Lower leg skin (tissue), 4 donors: ENCODE results near the gene STK24. TPM values are rescaled to one million over a fixed set of nuclear protein-coding genes. Genes with fewer than 3 reads are reported as not detected.

Source experiments
- DNase-seq, 2 donors: peaks; one replicate each; pipeline ENCODE4 v3.0.0-alpha.2; 2019; ENCODE audit warnings: low spot score in 2 of 2
- H3K4me3 ChIP-seq: fragments of 200-600 bp; sonication (generic); 2 replicates; pipeline ENCODE4 v1.5.1; 2017; ENCODE audit warnings: mild to moderate bottlenecking, low read depth; ENCODE audit not compliant: poor library complexity, severe bottlenecking
- POLR2A ChIP-seq, 2 donors: fragments of 450-650 bp; IDR thresholded peaks; one replicate each; pipeline ENCODE4 v1.6.1; 2016 to 2017; ENCODE audit warnings: antibody characterized with exemption in 2 of 2, mild to moderate bottlenecking in 1 of 2, moderate library complexity in 1 of 2
- WGBS, 2 donors: methylation state at CpG; one replicate each; pipeline ENCODE4 v1.1.5; 2018; 5-methylcytosine and 5-hydroxymethylcytosine counted together
- intact Hi-C: fragments of 100-400 bp; cut with DNase I; formaldehyde crosslinking; loops from one replicate; pipeline ENCODE4 v1.15.0; 2023; ENCODE audit warnings: low total_unique reads
- total RNA-seq, 4 donors: library from RNA; depleted of rRNA; stranded (reverse); fragments of >200 nt; gene quantifications; one replicate each; pipeline ENCODE4 v1.1.0, GENCODE V29; 2016
- TF ChIP-seq, protein P1 (sequence below), 3 donors: fragments of 450-650 bp; IDR thresholded peaks; one replicate each; pipeline ENCODE4 v1.5.1; 2016; ENCODE audit warnings: antibody characterized with exemption in 3 of 3, mild to moderate bottlenecking in 3 of 3, moderate library complexity in 2 of 3

The STK24 gene
- total RNA-seq, 4 donors from 2014 or later = 212 to 281 (median 266) TPM

DNA sequence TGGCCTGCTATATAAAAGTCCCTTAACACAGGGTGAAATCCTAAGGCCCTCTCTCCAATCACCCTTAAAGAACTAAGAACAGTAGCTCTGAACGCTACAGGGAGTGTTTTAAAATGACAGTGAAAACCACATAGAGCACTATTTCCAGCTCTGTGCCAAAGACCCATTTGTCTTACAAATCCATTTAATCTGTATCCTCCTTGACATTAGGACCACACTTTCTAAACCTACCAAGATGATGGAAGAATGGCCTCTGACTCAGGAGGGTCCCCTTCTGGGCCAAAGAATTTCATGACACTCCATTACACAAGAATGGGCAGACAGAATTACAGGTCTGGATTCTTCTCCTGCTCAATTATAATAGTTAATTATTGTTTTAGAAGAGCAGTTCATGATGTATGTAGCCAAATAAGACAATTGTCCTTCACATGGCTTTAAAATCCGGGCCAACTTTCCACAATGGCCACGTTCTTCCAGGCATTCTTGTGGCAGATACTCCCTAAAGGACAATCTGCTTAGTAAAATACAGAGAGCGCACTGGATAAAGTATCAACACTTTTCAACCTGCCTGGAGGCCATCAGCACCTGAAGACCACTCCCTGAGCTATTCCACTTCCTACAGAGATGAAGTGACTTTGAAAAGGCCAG, 61.0 kb downstream of the STK24 start:
- no peak for TF ChIP-seq POLR2A (IDR thresholded peaks at IDR 0.05)
- TF ChIP-seq, protein P1, sequence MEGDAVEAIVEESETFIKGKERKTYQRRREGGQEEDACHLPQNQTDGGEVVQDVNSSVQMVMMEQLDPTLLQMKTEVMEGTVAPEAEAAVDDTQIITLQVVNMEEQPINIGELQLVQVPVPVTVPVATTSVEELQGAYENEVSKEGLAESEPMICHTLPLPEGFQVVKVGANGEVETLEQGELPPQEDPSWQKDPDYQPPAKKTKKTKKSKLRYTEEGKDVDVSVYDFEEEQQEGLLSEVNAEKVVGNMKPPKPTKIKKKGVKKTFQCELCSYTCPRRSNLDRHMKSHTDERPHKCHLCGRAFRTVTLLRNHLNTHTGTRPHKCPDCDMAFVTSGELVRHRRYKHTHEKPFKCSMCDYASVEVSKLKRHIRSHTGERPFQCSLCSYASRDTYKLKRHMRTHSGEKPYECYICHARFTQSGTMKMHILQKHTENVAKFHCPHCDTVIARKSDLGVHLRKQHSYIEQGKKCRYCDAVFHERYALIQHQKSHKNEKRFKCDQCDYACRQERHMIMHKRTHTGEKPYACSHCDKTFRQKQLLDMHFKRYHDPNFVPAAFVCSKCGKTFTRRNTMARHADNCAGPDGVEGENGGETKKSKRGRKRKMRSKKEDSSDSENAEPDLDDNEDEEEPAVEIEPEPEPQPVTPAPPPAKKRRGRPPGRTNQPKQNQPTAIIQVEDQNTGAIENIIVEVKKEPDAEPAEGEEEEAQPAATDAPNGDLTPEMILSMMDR (IDR thresholded peaks at IDR 0.05) = no peak
- no peak for DNase-seq
- 67 to 72% methylated on average over 4 of the region's 4 CpGs for WGBS, 2 donors
- no peak overlapping the region for H3K4me3 ChIP-seq
- intact Hi-C loops = no loop called here

- intact Hi-C loops = no loop called here
- 89 to 97% methylated on average over 1 of the region's 1 CpG for WGBS, 2 donors
- no peak for DNase-seq
- no peak overlapping the region for H3K4me3 ChIP-seq
- TF ChIP-seq POLR2A (IDR thresholded peaks at IDR 0.05) = no peak
- TF ChIP-seq, protein P1 (IDR thresholded peaks at IDR 0.05) = no peak
Measured at GRCh38 chr13:98514288-98514687, 62.6 kb downstream of the STK24 start.

DNA sequence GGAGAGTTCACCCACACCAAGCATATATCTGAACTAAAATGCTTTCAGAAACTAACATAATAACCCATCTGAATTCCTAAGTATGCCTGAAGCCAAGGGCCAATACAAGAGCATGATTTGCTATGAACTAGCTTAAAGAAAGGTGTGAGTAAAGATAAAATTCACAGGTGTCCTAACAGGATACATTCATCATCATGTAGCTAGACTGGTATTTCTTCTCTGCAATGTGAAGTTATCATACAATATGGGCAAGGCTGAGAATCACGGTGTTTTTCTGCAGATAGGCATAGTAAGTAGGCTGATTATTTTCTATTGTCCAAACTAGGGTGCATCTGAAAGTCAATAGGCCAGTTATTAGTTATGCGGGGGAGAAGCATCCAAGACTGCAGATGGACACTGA, 63.1 kb downstream of the STK24 start:
- no peak for TF ChIP-seq POLR2A (IDR thresholded peaks at IDR 0.05)
- TF ChIP-seq, protein P1 (IDR thresholded peaks at IDR 0.05) = no peak
- WGBS, 2 donors = 63 to 69% methylated on average over 2 of the region's 2 CpGs
- intact Hi-C loops = no loop called here
- H3K4me3 ChIP-seq = no peak overlapping the region
- no peak for DNase-seq

- intact Hi-C loops = no loop called here
- 75 to 82% methylated on average over 18 of the region's 18 CpGs for WGBS, 2 donors
- no peak for TF ChIP-seq POLR2A (IDR thresholded peaks at IDR 0.05)
- TF ChIP-seq, protein P1 (IDR thresholded peaks at IDR 0.05) = no peak
- no peak for DNase-seq
- no peak overlapping the region for H3K4me3 ChIP-seq
Measured at GRCh38 chr13:98512774-98513665, 63.9 kb downstream of the STK24 start.

DNA sequence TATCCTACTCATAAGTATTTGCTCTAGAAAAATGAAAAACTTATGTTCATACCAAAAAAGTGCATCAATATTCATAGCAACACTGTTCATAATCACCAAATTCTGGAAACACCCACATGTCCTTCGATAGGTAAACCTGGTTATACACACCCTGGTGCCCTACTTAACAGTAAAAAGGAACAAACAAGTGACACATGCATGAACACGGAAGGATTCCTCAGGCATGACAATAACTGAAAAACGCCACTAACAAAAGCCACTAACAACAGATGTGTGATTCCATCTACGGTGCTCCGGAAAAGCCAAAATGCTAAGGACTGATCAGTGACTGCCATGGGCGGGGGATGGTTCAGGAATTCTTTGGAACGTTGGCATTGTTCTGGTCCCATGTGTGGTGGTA, 65.5 kb downstream of the STK24 start:
- WGBS, 2 donors = 70 to 71% methylated on average over 7 of the region's 7 CpGs

More for the DNA sequence above, 65.5 kb downstream of the STK24 start:
- no peak for DNase-seq
- intact Hi-C loops = no loop called here
- TF ChIP-seq, protein P1 (IDR thresholded peaks at IDR 0.05) = no peak
- TF ChIP-seq POLR2A (IDR thresholded peaks at IDR 0.05) = no peak
- H3K4me3 ChIP-seq = no peak overlapping the region
